Activated T-helper 2 cell treated with anti-CD3 and anti-CD28 coated beads, Interferon-gamma antibody, Interleukin-2, Interleukin-4, amounts not matched to agents 10 μg/mL and 5 μg/mL and 100 μg/mL, durations not matched to agents 14 hours and 24 hours and 36 hours (primary cell): ENCODE results near the gene WWOX. TPM values are rescaled to one million over a fixed set of nuclear protein-coding genes. Genes with fewer than 3 reads are reported as not detected.
"Not testable (repeated sequence)": the region's sequence is repeated elsewhere in the genome, so short reads cannot be mapped to it uniquely, and the experiment has no call there.

ENCODE experiments used
- DNase-seq: peaks from one replicate; pipeline ENCODE4 v3.0.0; 2021; ENCODE audit warnings: low spot score
- H3K27ac Mint-ChIP-seq: one replicate; pipeline ENCODE4 v1.8.0; 2021; ENCODE audit warnings: mixed read lengths
- H3K27me3 Mint-ChIP-seq: one replicate; pipeline ENCODE4 v1.8.0; 2021; ENCODE audit warnings: low read depth, mixed read lengths
- H3K36me3 Mint-ChIP-seq: one replicate; pipeline ENCODE4 v1.8.0; 2021; ENCODE audit warnings: low read depth, mixed read lengths
- H3K4me1 Mint-ChIP-seq: one replicate; pipeline ENCODE4 v1.8.0; 2021; ENCODE audit warnings: low read depth, mixed read lengths
- H3K4me3 Mint-ChIP-seq: one replicate; pipeline ENCODE4 v1.8.0; 2021; ENCODE audit warnings: low read depth, mild to moderate bottlenecking, moderate library complexity, mixed read lengths
- H3K9me3 Mint-ChIP-seq: one replicate; pipeline ENCODE4 v1.8.0; 2021; ENCODE audit warnings: mixed read lengths
- intact Hi-C: fragments of 100-400 bp; cut with micrococcal nuclease; formaldehyde crosslinking; loops from one replicate; pipeline ENCODE4 v1.15.1; 2023
- total RNA-seq: library from RNA; stranded (reverse); gene quantifications from 2 replicates; pipeline ENCODE4 v1.2.3, GENCODE V29; 2022

The WWOX gene
- total RNA-seq, 1 donor from 2014 or later: 19.0 TPM

GRCh38 chr16:79052198-79052597 lies 952.7 kb downstream of the WWOX start:
- H3K36me3 Mint-ChIP-seq, H3K27ac Mint-ChIP-seq, H3K27me3 Mint-ChIP-seq, H3K9me3 Mint-ChIP-seq, intact Hi-C loops, H3K4me3 Mint-ChIP-seq, DNase-seq, H3K4me1 Mint-ChIP-seq: not testable (repeated sequence)

- H3K36me3 Mint-ChIP-seq: no peaks in the 10 kb centered on the region
- H3K4me3 Mint-ChIP-seq: no peak overlapping the region
- intact Hi-C loops: no loop called here
- no peak overlapping the region for H3K27ac Mint-ChIP-seq
- no peak for DNase-seq
- H3K9me3 Mint-ChIP-seq: no peaks in the 10 kb centered on the region
- peaks cover 11% of the 10 kb centered on the region for H3K27me3 Mint-ChIP-seq
- H3K4me1 Mint-ChIP-seq: no peaks in the 10 kb centered on the region
Measured at GRCh38 chr16:79053577-79053976, 954.1 kb downstream of the WWOX start.

GRCh38 chr16:79054211-79054984 lies 954.9 kb downstream of the WWOX start:
- DNase-seq: no peak
- Mint-ChIP-seq H3K4me1 (no peaks in the 10 kb centered on the region), H3K36me3 (no peaks in the 10 kb centered on the region), H3K4me3 (no peak overlapping the region), H3K27me3 (peaks cover 14% of the 10 kb centered on the region), H3K27ac (no peak overlapping the region), H3K9me3 (no peaks in the 10 kb centered on the region)
- intact Hi-C loops: no loop called here

GRCh38 chr16:79055251-79055970 lies 956.0 kb downstream of the WWOX start:
- no peak for DNase-seq
- Mint-ChIP-seq H3K4me1 (no peaks in the 10 kb centered on the region), H3K36me3 (no peaks in the 10 kb centered on the region), H3K27ac (no peak overlapping the region), H3K4me3 (no peak overlapping the region), H3K27me3 (peaks cover 14% of the 10 kb centered on the region), H3K9me3 (no peaks in the 10 kb centered on the region)
- intact Hi-C loops: no loop called here

- peaks cover 10% of the 10 kb centered on the region for H3K4me1 Mint-ChIP-seq
- H3K36me3 Mint-ChIP-seq: no peaks in the 10 kb centered on the region
- H3K27ac Mint-ChIP-seq: no peak overlapping the region
- no peak overlapping the region for H3K4me3 Mint-ChIP-seq
- no peaks in the 10 kb centered on the region for H3K9me3 Mint-ChIP-seq
- no peak for DNase-seq
- intact Hi-C loops: no loop called here
- H3K27me3 Mint-ChIP-seq: peaks cover 21% of the 10 kb centered on the region
Measured at GRCh38 chr16:79061181-79061580, 961.7 kb downstream of the WWOX start.

- intact Hi-C loops: no loop called here
- Mint-ChIP-seq H3K4me1 (peaks cover 14% of the 10 kb centered on the region), H3K27me3 (peaks cover 17% of the 10 kb centered on the region), H3K36me3 (no peaks in the 10 kb centered on the region), H3K4me3 (no peak overlapping the region), H3K9me3 (no peaks in the 10 kb centered on the region), H3K27ac (no peak overlapping the region)
- no peak for DNase-seq
Measured at GRCh38 chr16:79062336-79062735, 962.9 kb downstream of the WWOX start.

GRCh38 chr16:79062821-79063220 lies 963.4 kb downstream of the WWOX start:
- peaks cover 17% of the 10 kb centered on the region for H3K27me3 Mint-ChIP-seq
- no peak overlapping the region for H3K27ac Mint-ChIP-seq
- no peak for DNase-seq
- H3K4me1 Mint-ChIP-seq: peaks cover 18% of the 10 kb centered on the region
- H3K4me3 Mint-ChIP-seq: no peak overlapping the region
- no peaks in the 10 kb centered on the region for H3K36me3 Mint-ChIP-seq
- H3K9me3 Mint-ChIP-seq: no peaks in the 10 kb centered on the region
- intact Hi-C loops: no loop called here

GRCh38 chr16:79064256-79064972 lies 965.0 kb downstream of the WWOX start:
- peaks cover 29% of the 10 kb centered on the region for H3K4me1 Mint-ChIP-seq
- intact Hi-C loops: no loop called here
- H3K27ac Mint-ChIP-seq: no peak overlapping the region
- H3K4me3 Mint-ChIP-seq: no peak overlapping the region
- no peaks in the 10 kb centered on the region for H3K9me3 Mint-ChIP-seq
- H3K27me3 Mint-ChIP-seq: peaks cover 12% of the 10 kb centered on the region
- H3K36me3 Mint-ChIP-seq: no peaks in the 10 kb centered on the region
- DNase-seq: no peak

GRCh38 chr16:79066561-79066960 lies 967.1 kb downstream of the WWOX start:
- DNase-seq: no peak
- Mint-ChIP-seq H3K9me3 (no peaks in the 10 kb centered on the region), H3K36me3 (no peaks in the 10 kb centered on the region), H3K4me3 (no peak overlapping the region), H3K27me3 (peaks cover 6% of the 10 kb centered on the region), H3K4me1 (peaks cover 50% of the 10 kb centered on the region), H3K27ac (no peak overlapping the region)
- intact Hi-C loops: loop anchor here (5.0 kb wide), 1 partner anchor 104 kb away; no protein-coding TSS in a partner anchor

- Mint-ChIP-seq H3K4me3 (no peak overlapping the region), H3K4me1 (peaks cover 57% of the 10 kb centered on the region), H3K36me3 (no peaks in the 10 kb centered on the region), H3K9me3 (no peaks in the 10 kb centered on the region), H3K27ac (no peak overlapping the region), H3K27me3 (peaks cover 3% of the 10 kb centered on the region)
- intact Hi-C loops: loop anchor here (5.0 kb wide), 1 partner anchor 105 kb away; no protein-coding TSS in a partner anchor
- no peak for DNase-seq
Measured at GRCh38 chr16:79067600-79067999, 968.1 kb downstream of the WWOX start.

- H3K4me1 Mint-ChIP-seq: peaks cover 60% of the 10 kb centered on the region
- peaks cover 3% of the 10 kb centered on the region for H3K27me3 Mint-ChIP-seq
- peak overlapping the region; percentile 64 for H3K27ac Mint-ChIP-seq
- no peaks in the 10 kb centered on the region for H3K9me3 Mint-ChIP-seq
- no peak overlapping the region for H3K4me3 Mint-ChIP-seq
- DNase-seq: no peak
- intact Hi-C loops: loop anchor here (1.0 to 5.0 kb wide), 3 partner anchors 62 to 294 kb away; no protein-coding TSS in a partner anchor
- H3K36me3 Mint-ChIP-seq: no peaks in the 10 kb centered on the region
Measured at GRCh38 chr16:79069121-79069520, 969.7 kb downstream of the WWOX start.

GRCh38 chr16:79069633-79070032 lies 970.2 kb downstream of the WWOX start:
- Mint-ChIP-seq H3K36me3 (no peaks in the 10 kb centered on the region), H3K4me3 (no peak overlapping the region), H3K4me1 (peaks cover 59% of the 10 kb centered on the region), H3K27me3 (peaks cover 3% of the 10 kb centered on the region), H3K9me3 (no peaks in the 10 kb centered on the region), H3K27ac (peak overlapping the region; percentile 64)
- DNase-seq: no peak
- intact Hi-C loops: loop anchor here (1.0 to 10.0 kb wide), 8 partner anchors 63 to 1515 kb away; no protein-coding TSS in a partner anchor
